Cardiac muscle cell (in vitro differentiated cells and primary cell): Measurements from ENCODE around the gene HSPBP1. TPM values are rescaled to one million over a fixed set of nuclear protein-coding genes. Genes with fewer than 3 reads are reported as not detected.

ENCODE experiments used
- DNase-seq, 2 donors: peaks; one replicate each; pipeline versions ENCODE4 v3.0.0 to v3.0.0-alpha.2; 2010 to 2017; ENCODE audit warnings: low read depth in 1 of 2, low spot score in 1 of 2
- H3K27ac ChIP-seq: fragments of 200-600 bp; sonication (generic); 2 replicates; pipeline ENCODE4 v1.5.1; 2016
- H3K27me3 ChIP-seq: fragments of 200-600 bp; sonication (generic); 2 replicates; pipeline ENCODE4 v1.6.0; 2016; ENCODE audit warnings: control low read depth
- H3K36me3 ChIP-seq: fragments of 200-600 bp; sonication (generic); 2 replicates; pipeline ENCODE4 v1.5.1; 2016; ENCODE audit warnings: control low read depth
- H3K4me1 ChIP-seq: fragments of 200-600 bp; sonication (generic); 2 replicates; pipeline ENCODE4 v1.8.1; 2017; ENCODE audit warnings: low read depth, mild to moderate bottlenecking, mixed run types
- H3K4me3 ChIP-seq: fragments of 200-600 bp; sonication (generic); 2 replicates; pipeline ENCODE4 v1.5.1; 2016; ENCODE audit warnings: mild to moderate bottlenecking
- H3K9me3 ChIP-seq: fragments of 200-600 bp; sonication (generic); 2 replicates; pipeline ENCODE4 v1.5.1; 2017; ENCODE audit warnings: low read depth, mild to moderate bottlenecking, control low read depth
- polyA plus RNA-seq: library from polyadenylated mRNA; unstranded; fragments of >200 nt; fragmentation: Nextera tagmentation; extraction: Ambion mirVana; gene quantifications from 2 replicates; pipeline ENCODE4 v1.2.1, GENCODE V29; 2016
- total RNA-seq: library from RNA; depleted of rRNA; stranded (reverse); fragments of >200 nt; gene quantifications from 2 replicates; pipeline ENCODE4 v1.2.3, GENCODE V29; 2016
- TF ChIP-seq, protein P1 (sequence below): IDR thresholded peaks from 2 replicates; pipeline ENCODE4 v1.5.1; 2012; ENCODE audit warnings: low read depth, mild to moderate bottlenecking, low read length

Gene HSPBP1
- total and polyA plus RNA-seq, 2 experiments from 2014 or later: 47.2 to 123 TPM

DNA sequence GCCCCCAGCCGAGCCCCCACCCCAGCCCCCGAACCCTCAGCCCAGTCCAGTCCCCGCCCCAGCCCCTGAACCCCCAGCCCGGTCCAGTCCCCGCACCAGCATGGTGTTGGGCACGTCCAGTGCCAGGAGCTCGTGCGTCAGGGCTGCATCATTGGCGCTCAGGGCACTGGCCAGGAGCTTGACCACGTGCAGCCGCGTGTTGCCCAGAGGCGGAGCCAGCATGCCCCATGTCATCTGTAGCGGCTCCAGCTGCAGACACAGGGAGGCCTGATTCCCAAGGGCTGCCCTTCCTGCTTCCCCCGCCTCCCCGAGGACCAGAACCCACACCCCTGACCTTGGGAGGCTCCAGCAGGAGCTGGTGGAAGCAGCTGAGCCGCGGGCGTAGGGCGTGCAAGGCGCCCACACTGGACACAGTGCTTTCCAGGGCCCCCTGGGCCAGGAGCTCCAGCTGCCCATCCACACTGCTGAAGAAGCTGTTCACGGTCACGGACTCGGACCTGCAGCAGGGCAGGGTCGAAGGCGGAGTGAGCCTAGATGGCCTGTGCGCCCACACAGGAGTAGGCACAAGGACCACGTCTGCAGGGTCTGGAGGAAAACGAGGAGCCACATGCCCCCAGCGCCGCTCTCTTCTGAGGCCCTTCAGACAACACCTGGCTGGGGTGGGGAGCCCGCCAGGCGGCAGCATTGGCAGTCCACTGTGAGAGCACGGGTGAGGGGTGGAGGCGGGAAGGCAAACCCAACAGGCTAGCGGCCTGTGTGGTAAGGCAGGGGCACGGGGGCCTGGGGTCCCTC, 38.6 kb downstream of the HSPBP1 start:
- DNase-seq: no peak
- H3K9me3 ChIP-seq: no peaks in the 10 kb centered on the region
- H3K4me1 ChIP-seq: no peaks in the 10 kb centered on the region
- no peaks in the 10 kb centered on the region for H3K27me3 ChIP-seq
- no peak overlapping the region for H3K4me3 ChIP-seq
- TF ChIP-seq, protein P1, sequence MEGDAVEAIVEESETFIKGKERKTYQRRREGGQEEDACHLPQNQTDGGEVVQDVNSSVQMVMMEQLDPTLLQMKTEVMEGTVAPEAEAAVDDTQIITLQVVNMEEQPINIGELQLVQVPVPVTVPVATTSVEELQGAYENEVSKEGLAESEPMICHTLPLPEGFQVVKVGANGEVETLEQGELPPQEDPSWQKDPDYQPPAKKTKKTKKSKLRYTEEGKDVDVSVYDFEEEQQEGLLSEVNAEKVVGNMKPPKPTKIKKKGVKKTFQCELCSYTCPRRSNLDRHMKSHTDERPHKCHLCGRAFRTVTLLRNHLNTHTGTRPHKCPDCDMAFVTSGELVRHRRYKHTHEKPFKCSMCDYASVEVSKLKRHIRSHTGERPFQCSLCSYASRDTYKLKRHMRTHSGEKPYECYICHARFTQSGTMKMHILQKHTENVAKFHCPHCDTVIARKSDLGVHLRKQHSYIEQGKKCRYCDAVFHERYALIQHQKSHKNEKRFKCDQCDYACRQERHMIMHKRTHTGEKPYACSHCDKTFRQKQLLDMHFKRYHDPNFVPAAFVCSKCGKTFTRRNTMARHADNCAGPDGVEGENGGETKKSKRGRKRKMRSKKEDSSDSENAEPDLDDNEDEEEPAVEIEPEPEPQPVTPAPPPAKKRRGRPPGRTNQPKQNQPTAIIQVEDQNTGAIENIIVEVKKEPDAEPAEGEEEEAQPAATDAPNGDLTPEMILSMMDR: no peak
- H3K27ac ChIP-seq: no peak overlapping the region
- peaks cover 72% of the 10 kb centered on the region for H3K36me3 ChIP-seq

DNA sequence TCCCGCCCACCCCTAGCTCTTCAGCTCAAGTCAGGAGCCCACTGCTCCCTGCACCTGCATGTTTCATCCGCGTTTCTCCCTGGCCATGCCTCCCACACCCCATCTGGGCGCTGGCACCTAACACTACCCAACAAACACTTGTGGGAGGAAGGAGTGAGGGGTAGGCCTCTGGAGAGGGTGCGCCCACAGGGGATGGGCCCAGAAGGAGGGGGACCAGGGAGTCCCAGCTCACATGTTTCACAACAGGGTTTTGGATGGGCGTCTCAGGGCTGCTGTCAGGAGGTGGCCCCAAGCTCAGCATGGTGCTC, 39.2 kb downstream of the HSPBP1 start:
- Histone ChIP-seq H3K9me3 (no peaks in the 10 kb centered on the region), H3K36me3 (peaks cover 68% of the 10 kb centered on the region), H3K4me1 (no peaks in the 10 kb centered on the region), H3K27me3 (no peaks in the 10 kb centered on the region), H3K4me3 (no peak overlapping the region), H3K27ac (no peak overlapping the region)
- TF ChIP-seq, protein P1: no peak
- DNase-seq: no peak

DNA sequence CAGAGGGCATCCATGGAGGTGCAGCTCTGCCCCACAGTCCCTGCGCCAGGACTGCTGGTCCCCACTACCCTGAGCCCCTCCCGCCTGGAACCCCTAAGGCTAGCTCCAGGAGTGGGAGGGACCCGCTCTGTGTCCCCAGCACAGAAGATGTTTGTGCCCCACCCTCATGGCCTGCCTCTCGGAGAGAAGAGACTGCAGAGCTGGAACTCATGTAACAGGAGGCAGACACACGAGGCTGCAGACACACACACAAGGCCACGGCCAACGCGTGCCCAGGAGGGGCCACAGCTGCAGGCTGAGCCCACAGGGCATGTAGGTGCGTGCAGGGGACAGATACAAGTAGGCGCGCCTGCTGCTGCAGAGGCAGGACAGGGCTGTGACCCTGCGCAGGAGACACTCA, 40.9 kb downstream of the HSPBP1 start:
- no peak overlapping the region for H3K4me3 ChIP-seq
- TF ChIP-seq, protein P1: no peak
- no peaks in the 10 kb centered on the region for H3K27me3 ChIP-seq
- no peak for DNase-seq
- H3K4me1 ChIP-seq: no peaks in the 10 kb centered on the region
- peaks cover 57% of the 10 kb centered on the region for H3K36me3 ChIP-seq
- H3K27ac ChIP-seq: no peak overlapping the region
- no peaks in the 10 kb centered on the region for H3K9me3 ChIP-seq

DNA sequence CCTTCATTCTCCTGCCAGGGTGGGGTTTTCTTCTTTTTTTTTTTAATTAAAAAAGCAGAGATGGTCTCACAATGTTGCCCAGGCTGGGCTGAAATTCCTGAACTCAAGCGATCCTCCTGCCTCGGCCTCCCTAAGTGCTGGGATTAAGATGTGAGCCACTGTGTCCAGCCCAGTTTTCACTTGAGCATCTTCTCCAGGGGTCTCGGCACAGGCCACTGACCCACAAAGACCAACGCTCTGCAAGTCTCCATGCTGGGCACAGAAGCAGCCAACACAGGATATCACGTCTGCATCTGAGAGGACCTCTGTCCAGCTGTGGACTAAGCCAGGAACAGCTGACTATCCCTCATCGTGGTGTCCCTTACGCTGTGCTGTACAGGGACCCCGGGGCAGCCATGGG, 41.9 kb downstream of the HSPBP1 start:
- no peak overlapping the region for H3K4me3 ChIP-seq
- no peaks in the 10 kb centered on the region for H3K27me3 ChIP-seq
- no peaks in the 10 kb centered on the region for H3K9me3 ChIP-seq
- H3K4me1 ChIP-seq: no peaks in the 10 kb centered on the region
- peaks cover 50% of the 10 kb centered on the region for H3K36me3 ChIP-seq
- TF ChIP-seq, protein P1: no peak
- no peak for DNase-seq
- no peak overlapping the region for H3K27ac ChIP-seq

DNA sequence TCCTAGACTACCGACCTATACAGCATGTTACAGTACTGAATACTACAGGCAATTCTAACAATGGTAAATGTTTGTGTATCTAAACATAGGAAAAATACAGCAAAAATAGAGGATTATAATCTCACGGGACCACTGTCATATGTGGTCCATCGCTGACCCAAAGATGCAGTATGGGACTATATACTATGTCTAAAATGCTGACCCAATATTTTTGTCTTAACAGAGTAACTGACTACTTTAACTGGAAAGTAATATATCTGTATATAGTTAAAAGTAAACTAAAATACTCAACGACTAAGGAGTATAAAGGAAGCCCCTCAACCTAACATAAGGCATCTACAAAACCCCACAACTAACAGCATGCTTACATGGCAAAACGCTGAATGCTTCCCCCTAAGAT, 46.9 kb downstream of the HSPBP1 start:
- peaks cover 23% of the 10 kb centered on the region for H3K36me3 ChIP-seq

More for the DNA sequence above, 46.9 kb downstream of the HSPBP1 start:
- H3K9me3 ChIP-seq: no peaks in the 10 kb centered on the region
- H3K4me3 ChIP-seq: no peak overlapping the region
- TF ChIP-seq, protein P1: no peak
- DNase-seq: no peak
- no peaks in the 10 kb centered on the region for H3K27me3 ChIP-seq
- peak overlapping the region; percentile 44 for H3K27ac ChIP-seq
- H3K4me1 ChIP-seq: peaks cover 6% of the 10 kb centered on the region
